Heart left ventricle (tissue), 16 donors: ENCODE measurements around the gene SYT11. TPM values are rescaled to one million over a fixed set of nuclear protein-coding genes. Genes with fewer than 3 reads are reported as not detected.

Experiments
- ATAC-seq, 4 donors: fragments of 200-7000 bp; cut with Tn5 transposase; one replicate each; pipeline ENCODE4 v1.9.1; 2020 to 2022; ENCODE audit warnings: moderate library complexity in 4 of 4, mild to moderate bottlenecking in 3 of 4, moderate number of reproducible peaks in 1 of 4
- DNase-seq, 5 donors: peaks; one replicate each; pipeline ENCODE4 v3.0.0-alpha.2; 2020
- H3K27ac ChIP-seq, 12 donors: fragments of 200-600 bp; sonication (generic) in 4 of 12; one replicate each; pipeline versions ENCODE4 v1.5.0 to v1.8.0; 2016 to 2022; ENCODE audit warnings: mild to moderate bottlenecking in 2 of 12
- H3K27me3 ChIP-seq, 9 donors: fragments of 200-600 bp; sonication (generic) in 2 of 9; one replicate each; pipeline versions ENCODE4 v1.5.1 to v1.8.0; 2016 to 2022; ENCODE audit warnings: mild to moderate bottlenecking in 3 of 9
- H3K36me3 ChIP-seq, 9 donors: fragments of 200-600 bp; sonication (generic) in 2 of 9; one replicate each; pipeline versions ENCODE4 v1.5.0 to v1.8.0; 2018 to 2022; ENCODE audit warnings: mild to moderate bottlenecking in 2 of 9
- H3K4me1 ChIP-seq, 12 donors: fragments of 200-600 bp; sonication (generic) in 4 of 12; one replicate each; pipeline versions ENCODE4 v1.5.0 to v1.8.0; 2016 to 2022; ENCODE audit warnings: mild to moderate bottlenecking in 3 of 12
- H3K4me3 ChIP-seq, 12 donors: fragments of 200-600 bp; sonication (generic) in 4 of 12; one replicate each; pipeline versions ENCODE4 v1.5.0 to v1.8.0; 2017 to 2022; ENCODE audit warnings: mild to moderate bottlenecking in 9 of 12, moderate library complexity in 4 of 12
- H3K9me3 ChIP-seq, 12 donors: fragments of 200-600 bp; sonication (generic) in 4 of 12; one replicate each; pipeline versions ENCODE4 v1.5.0 to v1.8.0; 2016 to 2022; ENCODE audit warnings: mild to moderate bottlenecking in 1 of 12
- POLR2A ChIP-seq, 2 donors: fragments of 450-650 bp; IDR thresholded peaks; one replicate each; pipeline ENCODE4 v1.6.1; 2017; ENCODE audit warnings: antibody characterized with exemption in 2 of 2, mild to moderate bottlenecking in 2 of 2, moderate library complexity in 2 of 2
- WGBS, 4 donors: extraction: QIAGEN DNeasy Blood & Tissue Kit in 2 of 4; methylation state at CpG; one replicate each; pipeline versions ENCODE4 v1.1.5 to v1.1.7; 2013 to 2018; 5-methylcytosine and 5-hydroxymethylcytosine counted together
- intact Hi-C, 10 donors: fragments of 100-400 bp; cut with DNase I; formaldehyde crosslinking; loops; one replicate each; pipeline versions ENCODE4 v1.11.1 to v1.14.2; 2022
- long read RNA-seq, 3 donors: library from polyadenylated mRNA; unstranded; transcript quantifications; one replicate each; pipeline ENCODE4 v2.0.0, GENCODE V29; 2020 to 2021
- polyA plus RNA-seq, 2 donors: library from polyadenylated mRNA; stranded (reverse); fragments of 200-250 nt; gene quantifications; one replicate each; pipeline ENCODE4 v1.2.3, GENCODE V29; 2013
- total RNA-seq, 9 donors: library from RNA; depleted of rRNA in 2 of 9; stranded (reverse); fragments of >200 nt in 2 of 9; fragmentation: NEBNext Ultra II Directional in 3 of 9; extraction: Animal tissue kit (Norgen Biotek cat#: 25700) in 3 of 9; gene quantifications; one replicate each; pipeline versions ENCODE4 v1.1.0 to v1.2.4, GENCODE V29; 2016 to 2023
- TF ChIP-seq, protein P1 (sequence below), 12 donors: fragments of 200-600 bp; sonication (generic) in 4 of 12; IDR thresholded peaks; one replicate each; pipeline versions ENCODE4 v1.5.0 to v1.8.0; 2018 to 2022; ENCODE audit warnings: antibody characterized with exemption in 12 of 12, mild to moderate bottlenecking in 5 of 12
- donor health status: ischemic (EF 13 %, LVEDD 7.1; RV severe dilation, severe dysfunction).
- donor health status: healthy with polysubstance abuse.
- donor health status: DM: no; HTN: yes; CAD: no.
- donor health status: DM: no; HTN: no; CAD: no.
- donor health status: ischemic (EF 25% LVEDD 6.9; RV normal size, moderate dysfunction).
- donor health status: ischemic (EF 25% LVEDD 5.7; RV mildly dilated, moderate dysfunction).
- donor health status: healthy.
- donor health status: DM: yes; HTN: yes; CAD: no.
- donor health status: ischemic (EF 35%, LVEDD 5.7; RV mildly dilated, moderate dysfunction).
- donor health status: nonischemic (EF 11% LVEDD 7.7; RV severe dilation, severe dysfunction).
- donor health status: DM: yes; HTN: yes; CAD: no.
- donor health status: PGD.
- donor health status: ischemic (EF 29% LVEDD 5.4; RV normal size, mild dysfunction).
- donor health status: nonischemic (EF 23%, LVEDD 6.1; RV moderate dilation, normal function).

The SYT11 gene, protein sequence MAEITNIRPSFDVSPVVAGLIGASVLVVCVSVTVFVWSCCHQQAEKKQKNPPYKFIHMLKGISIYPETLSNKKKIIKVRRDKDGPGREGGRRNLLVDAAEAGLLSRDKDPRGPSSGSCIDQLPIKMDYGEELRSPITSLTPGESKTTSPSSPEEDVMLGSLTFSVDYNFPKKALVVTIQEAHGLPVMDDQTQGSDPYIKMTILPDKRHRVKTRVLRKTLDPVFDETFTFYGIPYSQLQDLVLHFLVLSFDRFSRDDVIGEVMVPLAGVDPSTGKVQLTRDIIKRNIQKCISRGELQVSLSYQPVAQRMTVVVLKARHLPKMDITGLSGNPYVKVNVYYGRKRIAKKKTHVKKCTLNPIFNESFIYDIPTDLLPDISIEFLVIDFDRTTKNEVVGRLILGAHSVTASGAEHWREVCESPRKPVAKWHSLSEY
- 10 to 100 TPM; 10.7 to 26.3 (median 16.0) TPM for total RNA-seq
- polyA plus RNA-seq, result 10 to 100 TPM in 1 of 2 donors, 1 to 10 TPM in 1; 2.2 to 15.1 TPM
- long read RNA-seq, donor 1, partial matches to known transcripts, result 1 of 5 reads
- long read RNA-seq, donor 1, other reads (novel, unspliced or antisense), result 4 of 5 reads
- long read RNA-seq, donor 2, full-length matches to known transcripts, result 4 of 13 reads
- long read RNA-seq, donor 2, partial matches to known transcripts, result 7 of 13 reads
- long read RNA-seq, donor 2, other reads (novel, unspliced or antisense), result 2 of 13 reads
- long read RNA-seq, donor 3, full-length matches to known transcripts, result 1 of 6 reads
- long read RNA-seq, donor 3, partial matches to known transcripts, result 1 of 6 reads
- long read RNA-seq, donor 3, other reads (novel, unspliced or antisense), result 4 of 6 reads

DNA sequence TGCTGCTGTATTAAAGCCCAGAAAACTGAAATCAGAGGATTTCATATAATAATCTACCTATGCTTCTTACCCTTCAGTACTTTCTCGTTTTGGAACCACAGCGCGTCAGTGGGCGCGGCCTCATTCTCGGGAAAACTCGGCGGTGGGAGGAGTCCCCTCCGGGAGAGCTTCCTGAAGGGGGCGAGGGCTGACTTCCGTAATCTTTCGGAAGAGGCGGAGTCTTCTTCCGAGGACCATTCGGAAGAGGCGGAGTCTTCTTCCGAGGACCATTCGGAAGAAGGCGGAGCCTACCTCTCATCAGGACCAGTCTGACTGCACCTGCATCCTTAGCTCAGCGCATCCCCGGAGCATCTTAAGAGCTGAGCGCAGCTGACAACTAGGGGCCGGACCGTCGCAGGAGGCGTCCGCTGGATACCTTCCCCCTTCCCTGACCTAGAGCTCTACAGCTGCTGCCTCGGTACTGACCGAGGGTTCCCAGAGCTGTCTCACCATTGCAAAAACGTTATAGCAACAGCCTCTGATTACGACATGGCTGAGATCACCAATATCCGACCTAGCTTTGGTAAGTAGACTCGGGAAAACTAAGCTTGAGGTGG lies at the start of gene SYT11:
SYT11 (plus strand) TSS at position 334 of the 596 bp plus-strand sequence; CDS start at position 529, 195 bp downstream.
- peaks cover 0 to 12% (median 8%) of the 10 kb centered on the region in 9 donors for H3K36me3 ChIP-seq
- peak; percentile 95 to 97 (median 96) for DNase-seq
- peak within 1 kb of the TSS; percentile 2 to 67 (median 56) for H3K4me3 ChIP-seq
- H3K27ac ChIP-seq, result peak within 1 kb of the TSS; percentile 78 to 97 (median 92)
- TF ChIP-seq, protein P1, sequence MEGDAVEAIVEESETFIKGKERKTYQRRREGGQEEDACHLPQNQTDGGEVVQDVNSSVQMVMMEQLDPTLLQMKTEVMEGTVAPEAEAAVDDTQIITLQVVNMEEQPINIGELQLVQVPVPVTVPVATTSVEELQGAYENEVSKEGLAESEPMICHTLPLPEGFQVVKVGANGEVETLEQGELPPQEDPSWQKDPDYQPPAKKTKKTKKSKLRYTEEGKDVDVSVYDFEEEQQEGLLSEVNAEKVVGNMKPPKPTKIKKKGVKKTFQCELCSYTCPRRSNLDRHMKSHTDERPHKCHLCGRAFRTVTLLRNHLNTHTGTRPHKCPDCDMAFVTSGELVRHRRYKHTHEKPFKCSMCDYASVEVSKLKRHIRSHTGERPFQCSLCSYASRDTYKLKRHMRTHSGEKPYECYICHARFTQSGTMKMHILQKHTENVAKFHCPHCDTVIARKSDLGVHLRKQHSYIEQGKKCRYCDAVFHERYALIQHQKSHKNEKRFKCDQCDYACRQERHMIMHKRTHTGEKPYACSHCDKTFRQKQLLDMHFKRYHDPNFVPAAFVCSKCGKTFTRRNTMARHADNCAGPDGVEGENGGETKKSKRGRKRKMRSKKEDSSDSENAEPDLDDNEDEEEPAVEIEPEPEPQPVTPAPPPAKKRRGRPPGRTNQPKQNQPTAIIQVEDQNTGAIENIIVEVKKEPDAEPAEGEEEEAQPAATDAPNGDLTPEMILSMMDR (IDR thresholded peaks at IDR 0.05), result peak in 5 of 12 donors; percentile 10 to 46 (median 27)
- peak in 1 of 2 donors; percentile 22 for TF ChIP-seq POLR2A (IDR thresholded peaks at IDR 0.05)
- H3K4me1 ChIP-seq, result peaks cover 0 to 49% (median 25%) of the 10 kb centered on the region in 12 donors
- intact Hi-C loops, result loop anchor here in 3 of 10 donors (5.0 to 10.0 kb wide), 3 partner anchors 53 to 125 kb away; partner anchors contain the start of genes KHDC4 (in 1 of the 3) and RIT1 (in 1 of the 3)
- WGBS, 4 donors, result 1 to 2% (median 2%) methylated on average over 27 to 33 of the region's 33 CpGs
- no peaks in the 10 kb centered on the region for H3K27me3 ChIP-seq
- ATAC-seq, result peak; percentile 83 to 92 (median 90)
- H3K9me3 ChIP-seq, result no peaks in the 10 kb centered on the region

GRCh38 chr1:155812878-155813277 lies 46.5 kb upstream of the SYT11 start:
- H3K36me3 ChIP-seq, result peaks cover 0 to 93% (median 83%) of the 10 kb centered on the region in 9 donors

DNA sequence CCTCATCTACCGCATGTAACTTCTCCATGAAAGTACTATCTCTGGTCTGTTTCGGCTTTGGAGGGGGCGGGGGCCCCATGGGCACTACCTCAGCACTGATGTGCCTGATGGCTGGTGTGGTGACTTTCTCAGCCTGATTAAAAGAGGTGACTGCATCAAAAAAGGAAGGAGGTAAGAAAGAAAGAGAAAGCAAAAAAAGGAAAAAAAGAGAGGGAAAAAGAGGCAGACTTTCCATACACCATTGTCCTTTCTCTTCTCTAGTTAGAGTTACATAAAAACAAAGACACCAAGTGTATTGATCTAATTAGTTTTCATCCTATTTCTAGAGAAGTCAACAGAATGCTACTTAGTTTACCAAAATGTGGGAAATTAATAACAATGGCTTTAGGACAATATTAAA lies 45.7 kb upstream of the SYT11 start:
- DNase-seq (no peak), ATAC-seq (no peak)
- Histone ChIP-seq H3K27me3 (no peaks in the 10 kb centered on the region), H3K9me3 (no peaks in the 10 kb centered on the region), H3K4me3 (no peak overlapping the region), H3K4me1 (no peaks in the 10 kb centered on the region), H3K27ac (no peak overlapping the region), H3K36me3 (peaks cover 0 to 95% (median 84%) of the 10 kb centered on the region in 9 donors)
- 82 to 95% (median 92%) methylated on average over 3 of the region's 3 CpGs for WGBS, 4 donors
- intact Hi-C loops, result loop anchor here in 1 of 10 donors (1.0 kb wide), 1 partner anchor 32 kb away; no protein-coding TSS in a partner anchor
- no peak for TF ChIP-seq POLR2A (IDR thresholded peaks at IDR 0.05)
- TF ChIP-seq, protein P1 (IDR thresholded peaks at IDR 0.05), result no peak

More at GRCh38 chr1:155812878-155813277, 46.5 kb upstream of the SYT11 start:
- ATAC-seq, result no peak
- H3K4me3 ChIP-seq, result no peak overlapping the region
- H3K27me3 ChIP-seq, result no peaks in the 10 kb centered on the region
- H3K4me1 ChIP-seq, result no peaks in the 10 kb centered on the region
- no peak overlapping the region for H3K27ac ChIP-seq
- no peaks in the 10 kb centered on the region for H3K9me3 ChIP-seq
- intact Hi-C loops, result loop anchor here in 1 of 10 donors (1.0 kb wide), 1 partner anchor 32 kb away; no protein-coding TSS in a partner anchor
- no peak for TF ChIP-seq POLR2A (IDR thresholded peaks at IDR 0.05)
- TF ChIP-seq, protein P1 (IDR thresholded peaks at IDR 0.05), result no peak
- WGBS, 4 donors, result 82 to 95% (median 90%) methylated on average over 1 of the region's 1 CpG
- DNase-seq, result no peak
